ENCODE measurements around the gene CBARP. TPM values are rescaled to one million over a fixed set of nuclear protein-coding genes. Genes with fewer than 3 reads are reported as not detected.
"Not testable (repeated sequence)": the region's sequence is repeated elsewhere in the genome, so short reads cannot be mapped to it uniquely, and the experiment has no call there.

CBARP gene
- total RNA-seq, 1 experiment from 2014 or later = 1.9 TPM

DNA sequence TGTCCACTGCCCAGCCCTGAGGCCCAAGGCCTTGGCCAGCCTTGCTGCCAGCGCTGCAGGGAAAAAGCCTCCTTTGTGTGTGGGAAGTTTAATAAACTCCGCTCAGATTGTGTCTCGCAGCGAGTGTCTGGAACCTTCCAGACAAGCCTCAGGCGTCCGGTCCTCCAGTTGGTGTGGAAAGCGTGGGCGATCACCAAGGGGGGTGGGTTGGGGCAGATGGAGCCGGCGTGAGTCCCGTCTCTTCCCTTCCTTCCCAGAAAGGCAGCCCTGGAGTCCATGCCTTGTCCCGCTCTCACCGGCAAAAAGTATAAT, 27.6 kb downstream of the CBARP start:
- intact Hi-C loops (cut with micrococcal nuclease; ENCODE audit: unreplicated experiment) = no loop called here
- Histone ChIP-seq H3K27ac (no peak overlapping the region), H3K36me3 (ENCODE audit: low read depth) (no peaks in the 10 kb centered on the region), H3K4me3 (no peak overlapping the region), H3K27me3 (ENCODE audit: insufficient read depth, low read depth) (no peaks in the 10 kb centered on the region), H2AFZ (no peak overlapping the region), H3K79me2 (ENCODE audit: low read depth) (peaks cover 86% of the 10 kb centered on the region), H3F3A (ENCODE audit: insufficient read depth, low read depth) (peaks cover 13% of the 10 kb centered on the region; the same call in 1 of the 2 replicates), H3K9me3 (ENCODE audit: insufficient read depth, low read depth) (no peaks in the 10 kb centered on the region), H4K20me1 (ENCODE audit: insufficient read depth) (peaks cover 28% of the 10 kb centered on the region), H3K9me2 (ENCODE audit: insufficient read depth) (no peaks in the 10 kb centered on the region), H3K4me2 (no peak overlapping the region), H3K4me1 (replicated peaks; ENCODE audit: insufficient read depth) (peaks cover 12% of the 10 kb centered on the region)
- no peak for DNase-seq
- CTCF ChIA-PET = no interaction called here
- no TSS peak for BruUV-seq (replicated peaks)
- TF ChIP-seq EZH2 (IDR thresholded peaks at IDR 0.05; ENCODE audit: low read depth) (no peak), CTCF (conservative IDR thresholded peaks at IDR 0.05) (no peak)
- POLR2A ChIA-PET (ENCODE audit: unreplicated experiment) = no interaction called here

DNA sequence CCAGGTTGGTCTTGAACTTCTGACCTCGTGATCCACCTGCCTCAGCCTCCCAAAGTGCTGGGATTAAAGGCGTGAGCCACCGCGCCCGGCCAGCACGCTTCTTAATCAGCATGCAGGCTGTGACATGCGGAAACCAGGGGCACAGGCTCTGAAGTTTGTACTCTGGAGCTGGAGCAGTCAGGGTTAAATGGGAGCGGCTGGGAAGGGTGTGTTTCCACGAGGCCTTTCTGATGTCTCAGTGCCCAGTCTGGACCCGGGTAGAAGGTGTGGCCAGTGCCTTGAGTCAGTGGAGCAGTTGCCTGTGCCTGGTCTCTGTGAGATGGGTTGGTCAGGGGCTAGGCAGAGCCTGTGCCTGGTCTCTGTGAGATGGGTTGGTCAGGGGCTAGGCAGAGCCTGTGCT, 29.0 kb downstream of the CBARP start:
- peaks cover 11% of the 10 kb centered on the region for H3K4me1 ChIP-seq (replicated peaks; ENCODE audit: insufficient read depth)
- H2AFZ ChIP-seq; H3K4me3 ChIP-seq; H3K27me3 ChIP-seq (ENCODE audit: insufficient read depth, low read depth); intact Hi-C loops (cut with micrococcal nuclease; ENCODE audit: unreplicated experiment); BruUV-seq (replicated peaks); H3K27ac ChIP-seq; DNase-seq; H3K9me2 ChIP-seq (ENCODE audit: insufficient read depth); POLR2A ChIA-PET (ENCODE audit: unreplicated experiment); CTCF ChIA-PET; H3K36me3 ChIP-seq (ENCODE audit: low read depth); H3K9me3 ChIP-seq (ENCODE audit: insufficient read depth, low read depth): not testable (repeated sequence)
- H3K79me2 ChIP-seq (ENCODE audit: low read depth) = peaks cover 72% of the 10 kb centered on the region
- H4K20me1 ChIP-seq (ENCODE audit: insufficient read depth) = peaks cover 28% of the 10 kb centered on the region
- peaks cover 12% of the 10 kb centered on the region; the same call in 1 of the 2 replicates for H3F3A ChIP-seq (ENCODE audit: insufficient read depth, low read depth)
- H3K4me2 ChIP-seq = peak overlapping the region; percentile 23; the same call in 1 of the 2 replicates

GRCh38 chr19:1206864-1207450, 30.8 kb downstream of the CBARP start:
- no peak for DNase-seq
- H3K36me3 ChIP-seq (ENCODE audit: low read depth) = no peaks in the 10 kb centered on the region
- no peak for TF ChIP-seq EZH2 (IDR thresholded peaks at IDR 0.05; ENCODE audit: low read depth)
- TF ChIP-seq CTCF (conservative IDR thresholded peaks at IDR 0.05) = no peak
- peaks cover 56% of the 10 kb centered on the region for H3K79me2 ChIP-seq (ENCODE audit: low read depth)
- H3F3A ChIP-seq (ENCODE audit: insufficient read depth, low read depth) = peaks cover 16% of the 10 kb centered on the region; the same call in 1 of the 2 replicates
- no peaks in the 10 kb centered on the region for H3K27me3 ChIP-seq (ENCODE audit: insufficient read depth, low read depth)
- TSS peak; percentile 38 for BruUV-seq (replicated peaks)
- no peaks in the 10 kb centered on the region for H3K9me2 ChIP-seq (ENCODE audit: insufficient read depth)
- intact Hi-C loops (cut with micrococcal nuclease; ENCODE audit: unreplicated experiment) = no loop called here
- 0 out of 2 replicates have a peak overlapping the region, but pooled peaks have one; percentile 23 for H3K27ac ChIP-seq
- CTCF ChIA-PET = no interaction called here
- peak overlapping the region; percentile 71 for H3K4me3 ChIP-seq
- POLR2A ChIA-PET (ENCODE audit: unreplicated experiment) = interaction anchor here (0.6 kb wide), 1 partner anchor 283 kb away, joined by 6 read pairs; no protein-coding TSS in a partner anchor
- H3K9me3 ChIP-seq (ENCODE audit: insufficient read depth, low read depth) = no peaks in the 10 kb centered on the region
- H2AFZ ChIP-seq = no peak overlapping the region
- peaks cover 25% of the 10 kb centered on the region for H4K20me1 ChIP-seq (ENCODE audit: insufficient read depth)
- peaks cover 20% of the 10 kb centered on the region for H3K4me1 ChIP-seq (replicated peaks; ENCODE audit: insufficient read depth)
- H3K4me2 ChIP-seq = peak overlapping the region; percentile 91

Measured in PC-9 (cell line).